ENCODE data around the gene CD84. TPM values are rescaled to one million over a fixed set of nuclear protein-coding genes. Genes with fewer than 3 reads are reported as not detected.
A peak's percentile ranks its signal among the peaks of the same experiment; 100 is the strongest.
"Not testable (repeated sequence)": the region's sequence is repeated elsewhere in the genome, so short reads cannot be mapped to it uniquely, and the experiment has no call there.

Gene CD84
- total RNA-seq, 1 donor from 2014 or later = not detected

DNA sequence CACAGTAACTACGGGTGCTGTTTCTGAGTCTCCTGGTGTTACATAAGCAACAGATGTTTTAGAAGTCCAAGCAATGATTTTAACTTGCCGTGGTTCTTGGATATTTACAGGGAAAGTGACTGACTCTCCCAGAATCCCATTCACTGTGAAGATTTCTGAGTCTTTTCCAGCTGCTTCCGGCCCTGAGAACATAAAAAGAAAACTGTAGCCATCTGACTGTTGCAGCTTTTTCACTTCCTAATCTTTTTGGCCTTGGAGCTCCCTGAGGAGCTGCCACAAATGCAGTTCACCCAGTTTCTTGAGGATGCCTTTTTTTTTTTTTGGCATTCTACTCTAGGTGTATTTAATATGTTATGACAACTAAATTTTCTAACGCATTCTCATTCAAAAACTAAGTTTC, 13.7 kb downstream of the CD84 start:
- H3K9me3 Mint-ChIP-seq (ENCODE audit: low read depth) = peaks cover 31% of the 10 kb centered on the region

DNA sequence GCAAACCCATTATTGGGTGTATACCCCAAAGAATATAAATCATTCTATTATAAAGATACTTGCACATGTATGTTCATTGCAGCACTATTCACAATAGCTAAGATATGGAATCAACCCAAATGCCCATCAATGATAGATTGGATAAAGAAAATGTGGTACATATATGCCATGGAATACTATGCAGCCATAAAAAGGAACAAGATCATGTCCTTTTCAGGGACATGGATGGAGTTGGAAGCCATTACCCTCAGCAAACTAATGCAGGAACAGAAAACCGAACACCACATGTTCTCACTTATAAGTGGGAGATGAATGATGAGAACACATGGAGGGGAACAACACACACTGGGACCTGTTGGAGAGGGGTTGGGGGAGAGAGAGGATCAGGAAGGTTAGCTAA, 16.1 kb downstream of the CD84 start:
- H3K27me3 Mint-ChIP-seq; DNase-seq (ENCODE audit: low spot score, unreplicated experiment); H3K27ac Mint-ChIP-seq: not testable (repeated sequence)

More for the DNA sequence above, 13.7 kb downstream of the CD84 start:
- TF ChIP-seq, protein P1, sequence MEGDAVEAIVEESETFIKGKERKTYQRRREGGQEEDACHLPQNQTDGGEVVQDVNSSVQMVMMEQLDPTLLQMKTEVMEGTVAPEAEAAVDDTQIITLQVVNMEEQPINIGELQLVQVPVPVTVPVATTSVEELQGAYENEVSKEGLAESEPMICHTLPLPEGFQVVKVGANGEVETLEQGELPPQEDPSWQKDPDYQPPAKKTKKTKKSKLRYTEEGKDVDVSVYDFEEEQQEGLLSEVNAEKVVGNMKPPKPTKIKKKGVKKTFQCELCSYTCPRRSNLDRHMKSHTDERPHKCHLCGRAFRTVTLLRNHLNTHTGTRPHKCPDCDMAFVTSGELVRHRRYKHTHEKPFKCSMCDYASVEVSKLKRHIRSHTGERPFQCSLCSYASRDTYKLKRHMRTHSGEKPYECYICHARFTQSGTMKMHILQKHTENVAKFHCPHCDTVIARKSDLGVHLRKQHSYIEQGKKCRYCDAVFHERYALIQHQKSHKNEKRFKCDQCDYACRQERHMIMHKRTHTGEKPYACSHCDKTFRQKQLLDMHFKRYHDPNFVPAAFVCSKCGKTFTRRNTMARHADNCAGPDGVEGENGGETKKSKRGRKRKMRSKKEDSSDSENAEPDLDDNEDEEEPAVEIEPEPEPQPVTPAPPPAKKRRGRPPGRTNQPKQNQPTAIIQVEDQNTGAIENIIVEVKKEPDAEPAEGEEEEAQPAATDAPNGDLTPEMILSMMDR (IDR thresholded peaks at IDR 0.05; ENCODE audit: unreplicated experiment) = no peak
- DNase-seq (ENCODE audit: low spot score, unreplicated experiment) = no peak
- Mint-ChIP-seq H3K36me3 (ENCODE audit: insufficient read depth) (peaks cover 4% of the 10 kb centered on the region), H3K4me3 (ENCODE audit: low read depth) (no peak overlapping the region), H3K27me3 (no peaks in the 10 kb centered on the region), H3K27ac (no peak overlapping the region), H3K4me1 (ENCODE audit: low read depth) (no peaks in the 10 kb centered on the region)

GRCh38 chr1:160562745-160563144, 16.6 kb downstream of the CD84 start:
- not testable (repeated sequence) for H3K27ac Mint-ChIP-seq; H3K27me3 Mint-ChIP-seq; DNase-seq (ENCODE audit: low spot score, unreplicated experiment); H3K4me1 Mint-ChIP-seq (ENCODE audit: low read depth); H3K4me3 Mint-ChIP-seq (ENCODE audit: low read depth)
- Mint-ChIP-seq H3K36me3 (ENCODE audit: insufficient read depth) (peaks cover 24% of the 10 kb centered on the region), H3K9me3 (ENCODE audit: low read depth) (peaks cover 50% of the 10 kb centered on the region)

More for the DNA sequence above, 16.1 kb downstream of the CD84 start:
- not testable (repeated sequence) for H3K4me1 Mint-ChIP-seq (ENCODE audit: low read depth); H3K4me3 Mint-ChIP-seq (ENCODE audit: low read depth)
- Mint-ChIP-seq H3K9me3 (ENCODE audit: low read depth) (peaks cover 50% of the 10 kb centered on the region), H3K36me3 (ENCODE audit: insufficient read depth) (peaks cover 23% of the 10 kb centered on the region)

DNA sequence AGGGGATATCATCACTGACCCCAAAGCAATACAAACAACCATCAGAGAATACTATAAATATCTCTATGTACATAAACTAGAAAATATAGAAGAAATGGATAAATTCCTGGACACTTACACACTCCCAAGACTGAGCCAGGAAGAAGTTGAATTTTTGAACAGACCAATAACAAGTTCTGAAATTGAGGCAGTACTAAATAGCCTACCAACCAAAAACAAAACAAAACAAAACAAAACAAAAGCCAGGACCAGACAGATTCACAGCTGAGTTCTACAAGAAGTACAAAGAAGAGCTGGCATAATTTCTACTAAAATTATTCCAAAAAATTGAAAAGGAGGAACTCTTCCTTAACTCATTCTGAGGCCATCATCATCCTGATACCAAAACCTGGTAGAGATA, 18.5 kb downstream of the CD84 start:
- no peak overlapping the region for H3K4me3 Mint-ChIP-seq (ENCODE audit: low read depth)
- H3K4me1 Mint-ChIP-seq (ENCODE audit: low read depth) = no peaks in the 10 kb centered on the region
- H3K27me3 Mint-ChIP-seq = no peaks in the 10 kb centered on the region
- peaks cover 51% of the 10 kb centered on the region for H3K9me3 Mint-ChIP-seq (ENCODE audit: low read depth)
- DNase-seq (ENCODE audit: low spot score, unreplicated experiment) = no peak
- H3K27ac Mint-ChIP-seq = no peak overlapping the region
- peaks cover 27% of the 10 kb centered on the region for H3K36me3 Mint-ChIP-seq (ENCODE audit: insufficient read depth)
- TF ChIP-seq, protein P1 (IDR thresholded peaks at IDR 0.05; ENCODE audit: unreplicated experiment) = no peak

GRCh38 chr1:160560045-160560705, 19.1 kb downstream of the CD84 start:
- H3K4me3 Mint-ChIP-seq (ENCODE audit: low read depth) = no peak overlapping the region
- H3K36me3 Mint-ChIP-seq (ENCODE audit: insufficient read depth) = peaks cover 31% of the 10 kb centered on the region
- H3K27ac Mint-ChIP-seq = peak overlapping the region; percentile 21
- no peaks in the 10 kb centered on the region for H3K27me3 Mint-ChIP-seq
- no peaks in the 10 kb centered on the region for H3K4me1 Mint-ChIP-seq (ENCODE audit: low read depth)
- H3K9me3 Mint-ChIP-seq (ENCODE audit: low read depth) = peaks cover 51% of the 10 kb centered on the region
- TF ChIP-seq, protein P1 (IDR thresholded peaks at IDR 0.05; ENCODE audit: unreplicated experiment) = no peak
- no peak for DNase-seq (ENCODE audit: low spot score, unreplicated experiment)

DNA sequence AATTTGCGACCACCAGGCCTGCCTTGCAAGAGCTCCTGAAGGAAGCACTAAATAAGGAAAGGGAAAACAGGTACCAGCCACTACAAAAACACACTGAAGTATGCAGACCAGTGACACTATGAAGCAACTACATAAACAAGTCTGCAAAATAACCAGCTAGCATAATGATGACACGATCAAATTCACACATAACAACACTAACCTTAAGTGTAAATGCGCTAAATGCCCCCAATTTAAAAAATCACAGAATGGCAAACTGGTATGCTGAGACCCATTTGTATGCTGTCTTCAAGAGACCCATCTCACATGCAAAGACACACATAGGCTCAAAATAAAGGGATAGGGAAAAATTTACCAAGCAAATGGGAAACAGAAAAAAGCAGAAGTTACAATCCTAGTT, 19.9 kb downstream of the CD84 start:
- Mint-ChIP-seq H3K36me3 (ENCODE audit: insufficient read depth) (peaks cover 31% of the 10 kb centered on the region), H3K9me3 (ENCODE audit: low read depth) (peaks cover 51% of the 10 kb centered on the region)
- DNase-seq (ENCODE audit: low spot score, unreplicated experiment); H3K27me3 Mint-ChIP-seq; H3K4me3 Mint-ChIP-seq (ENCODE audit: low read depth); H3K4me1 Mint-ChIP-seq (ENCODE audit: low read depth); H3K27ac Mint-ChIP-seq: not testable (repeated sequence)

Measured in progenitor cell of endocrine pancreas (in vitro differentiated cells).